Parathyroid adenoma (tissue), 2 donors: ENCODE results near the gene LYVE1.

Experiments
- H2AFZ ChIP-seq: fragments of 300-600 bp; sonication (generic); one replicate; pipeline ENCODE4 v1.7.0; 2017; ENCODE audit warnings: antibody characterized with exemption, mild to moderate bottlenecking
- H3K27ac ChIP-seq: fragments of 300-600 bp; sonication (generic); one replicate; pipeline ENCODE4 v1.7.0; 2017
- H3K27me3 ChIP-seq: fragments of 300-600 bp; sonication (generic); one replicate; pipeline ENCODE4 v1.7.0; 2017; ENCODE audit warnings: low read length; ENCODE audit not compliant: control insufficient read depth, insufficient read depth
- H3K36me3 ChIP-seq: fragments of 300-600 bp; sonication (generic); one replicate; pipeline ENCODE4 v1.7.0; 2017; ENCODE audit warnings: low read length; ENCODE audit not compliant: control insufficient read depth, insufficient read depth
- H3K4me1 ChIP-seq: fragments of 300-600 bp; sonication (generic); one replicate; pipeline ENCODE4 v1.7.0; 2017; ENCODE audit warnings: control low read depth
- H3K4me2 ChIP-seq: fragments of 300-600 bp; sonication (generic); one replicate; pipeline ENCODE4 v1.7.0; 2017; ENCODE audit warnings: low read length
- H3K4me3 ChIP-seq: fragments of 300-600 bp; sonication (generic); one replicate; pipeline ENCODE4 v1.7.0; 2017; ENCODE audit warnings: low read depth, low read length
- H3K79me2 ChIP-seq: fragments of 300-600 bp; sonication (generic); one replicate; pipeline ENCODE4 v1.7.0; 2017; ENCODE audit warnings: control low read depth
- H3K9ac ChIP-seq: fragments of 300-600 bp; sonication (generic); one replicate; pipeline ENCODE4 v1.7.0; 2017; ENCODE audit warnings: mild to moderate bottlenecking
- H3K9me3 ChIP-seq: fragments of 300-600 bp; sonication (generic); one replicate; pipeline ENCODE4 v1.7.0; 2017; ENCODE audit warnings: low read length; ENCODE audit not compliant: control insufficient read depth
- CTCF ChIP-seq: fragments of 300-600 bp; sonication (generic); IDR thresholded peaks from one replicate; pipeline ENCODE4 v1.7.0; 2017; ENCODE audit warnings: antibody characterized with exemption, mild to moderate bottlenecking
- donor health status: primary hyperparathyroidism.

The LYVE1 gene

GRCh38 chr11:10608584-10608983 lies 40.1 kb upstream of the LYVE1 start:
- H3K36me3 ChIP-seq = no peaks in the 10 kb centered on the region
- H3K79me2 ChIP-seq = no peaks in the 10 kb centered on the region
- no peaks in the 10 kb centered on the region for H3K27me3 ChIP-seq
- H3K4me1 ChIP-seq = peaks cover 3% of the 10 kb centered on the region
- H3K9ac ChIP-seq = no peak overlapping the region
- H3K4me3 ChIP-seq = no peak overlapping the region
- H3K9me3 ChIP-seq = no peaks in the 10 kb centered on the region
- H3K27ac ChIP-seq = no peak overlapping the region
- no peak overlapping the region for H2AFZ ChIP-seq
- TF ChIP-seq CTCF = no peak
- H3K4me2 ChIP-seq = no peak overlapping the region

DNA sequence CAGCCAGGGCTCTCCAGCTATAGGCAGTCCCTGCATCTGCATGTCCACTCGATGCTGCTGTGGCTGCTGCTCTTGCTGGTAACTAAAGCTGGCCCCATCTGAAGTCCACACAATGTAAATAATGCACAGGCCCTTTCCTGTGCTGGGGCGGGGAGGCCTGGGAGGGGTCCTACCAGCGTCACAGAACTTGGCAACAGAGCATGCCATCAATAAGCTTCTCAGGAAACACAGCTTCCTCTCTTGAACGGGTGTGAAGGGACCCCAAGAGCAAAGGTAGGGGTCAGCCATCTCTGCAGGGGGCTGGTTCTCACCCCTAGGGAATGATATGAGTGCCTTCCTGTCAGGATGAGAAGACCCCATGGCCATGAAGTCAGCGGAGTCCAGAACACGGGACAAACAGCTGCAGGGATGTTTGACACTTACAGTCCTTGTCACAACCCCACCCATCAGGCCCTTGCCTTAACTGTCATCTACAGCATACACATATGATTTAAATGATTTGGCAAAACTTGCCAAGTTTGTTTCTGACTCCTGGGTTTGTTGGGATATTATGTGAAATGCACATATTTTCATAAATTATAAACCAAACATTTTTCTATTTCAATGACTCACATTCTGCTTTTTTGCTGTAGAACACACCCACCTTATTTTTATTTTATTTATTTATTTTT lies 39.1 kb upstream of the LYVE1 start:
- Histone ChIP-seq H3K4me3 (no peak overlapping the region), H3K4me1 (peaks cover 3% of the 10 kb centered on the region), H3K79me2 (no peaks in the 10 kb centered on the region), H3K9ac (no peak overlapping the region), H3K27me3 (no peaks in the 10 kb centered on the region), H3K4me2 (no peak overlapping the region), H3K9me3 (no peaks in the 10 kb centered on the region), H2AFZ (no peak overlapping the region), H3K27ac (no peak overlapping the region), H3K36me3 (no peaks in the 10 kb centered on the region)
- no peak for TF ChIP-seq CTCF

DNA sequence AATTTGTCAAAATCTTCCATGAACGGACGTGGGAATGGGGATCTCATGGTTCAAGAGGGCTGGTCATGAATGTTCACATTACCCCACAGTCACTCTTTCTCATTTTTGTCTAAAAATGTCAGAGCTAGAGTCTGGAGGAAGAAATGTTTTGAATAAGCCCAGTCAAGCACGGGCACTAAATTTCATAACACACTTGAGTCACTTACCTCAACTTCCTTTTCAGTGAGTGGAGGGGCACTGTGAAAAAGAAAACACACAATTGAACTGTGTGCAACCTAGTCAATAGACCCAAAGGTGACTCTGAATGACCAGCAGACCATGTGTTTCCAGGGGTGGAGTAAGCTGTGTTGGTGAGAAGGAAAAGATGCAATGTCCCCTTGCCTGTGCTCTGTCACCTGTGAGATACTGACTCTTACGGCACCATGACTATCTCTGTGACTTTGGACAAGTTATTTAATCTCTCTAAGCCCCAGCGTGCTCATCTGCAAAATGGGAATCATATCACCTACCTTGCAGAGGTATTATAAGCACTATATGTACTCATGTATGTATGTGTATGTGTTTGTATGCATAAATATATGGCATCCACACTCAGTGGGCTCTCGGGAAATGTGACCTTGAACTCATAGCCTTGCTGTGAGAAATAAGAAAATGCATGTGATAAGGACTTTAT lies 38.2 kb upstream of the LYVE1 start:
- no peak overlapping the region for H3K4me3 ChIP-seq
- no peak for TF ChIP-seq CTCF
- peak overlapping the region; percentile 66 for H2AFZ ChIP-seq
- peaks cover 3% of the 10 kb centered on the region for H3K4me1 ChIP-seq
- no peaks in the 10 kb centered on the region for H3K9me3 ChIP-seq
- no peak overlapping the region for H3K9ac ChIP-seq
- no peaks in the 10 kb centered on the region for H3K36me3 ChIP-seq
- peak overlapping the region; percentile 22 for H3K4me2 ChIP-seq
- H3K27ac ChIP-seq = peak overlapping the region; percentile 47
- H3K27me3 ChIP-seq = no peaks in the 10 kb centered on the region
- H3K79me2 ChIP-seq = no peaks in the 10 kb centered on the region

GRCh38 chr11:10605941-10606381 lies 37.5 kb upstream of the LYVE1 start:
- Histone ChIP-seq H3K27me3 (no peaks in the 10 kb centered on the region), H3K4me3 (no peak overlapping the region), H3K4me1 (peaks cover 3% of the 10 kb centered on the region), H3K36me3 (no peaks in the 10 kb centered on the region), H3K9ac (no peak overlapping the region), H3K27ac (peak overlapping the region; percentile 47), H2AFZ (peak overlapping the region; percentile 66), H3K79me2 (no peaks in the 10 kb centered on the region), H3K9me3 (no peaks in the 10 kb centered on the region), H3K4me2 (peak overlapping the region; percentile 22)
- TF ChIP-seq CTCF = no peak
